ENCODE measurements around the gene KRT80.
A peak's percentile ranks its signal among the peaks of the same experiment; 100 is the strongest.

KRT80 gene

GRCh38 chr12:52151153-52151836, 40.5 kb downstream of the KRT80 start:
- no peak overlapping the region for H3K9ac ChIP-seq (ENCODE audit: low read depth, low read length)
- no peak overlapping the region for H3K4me3 ChIP-seq (ENCODE audit: low read length)
- no peaks in the 10 kb centered on the region for H3K9me3 ChIP-seq (ENCODE audit: insufficient read depth, low read depth, low read length)
- peaks cover 7% of the 10 kb centered on the region; the same call in 1 of the 2 replicates for H3K27me3 ChIP-seq (ENCODE audit: insufficient read depth, low read length)
- no peaks in the 10 kb centered on the region for H3K36me3 ChIP-seq (ENCODE audit: insufficient read depth, low read depth, low read length)
- H3K27ac ChIP-seq (ENCODE audit: low read length), result no peak overlapping the region
- peaks cover 15% of the 10 kb centered on the region for H3K4me1 ChIP-seq (ENCODE audit: insufficient read depth, low read length)

- Histone ChIP-seq H3K9me3 (ENCODE audit: insufficient read depth, low read depth, low read length) (no peaks in the 10 kb centered on the region), H3K4me3 (ENCODE audit: low read length) (no peak overlapping the region), H3K36me3 (ENCODE audit: insufficient read depth, low read depth, low read length) (no peaks in the 10 kb centered on the region), H3K9ac (ENCODE audit: low read depth, low read length) (no peak overlapping the region), H3K27me3 (ENCODE audit: insufficient read depth, low read length) (peaks cover 7% of the 10 kb centered on the region; the same call in 1 of the 2 replicates), H3K4me1 (ENCODE audit: insufficient read depth, low read length) (peaks cover 19% of the 10 kb centered on the region; the same call in 1 of the 2 replicates), H3K27ac (ENCODE audit: low read length) (no peak overlapping the region)
Observed at GRCh38 chr12:52149651-52150241, 42.1 kb downstream of the KRT80 start.

GRCh38 chr12:52149182-52149641, 42.6 kb downstream of the KRT80 start:
- Histone ChIP-seq H3K27me3 (ENCODE audit: insufficient read depth, low read length) (peaks cover 7% of the 10 kb centered on the region; the same call in 1 of the 2 replicates), H3K36me3 (ENCODE audit: insufficient read depth, low read depth, low read length) (no peaks in the 10 kb centered on the region), H3K9ac (ENCODE audit: low read depth, low read length) (peak overlapping the region; percentile 75; the same call in 1 of the 2 replicates), H3K27ac (ENCODE audit: low read length) (peak overlapping the region; percentile 78), H3K4me1 (ENCODE audit: insufficient read depth, low read length) (peaks cover 19% of the 10 kb centered on the region; the same call in 1 of the 2 replicates), H3K9me3 (ENCODE audit: insufficient read depth, low read depth, low read length) (no peaks in the 10 kb centered on the region), H3K4me3 (ENCODE audit: low read length) (no peak overlapping the region)

- Histone ChIP-seq H3K36me3 (ENCODE audit: insufficient read depth, low read depth, low read length) (no peaks in the 10 kb centered on the region), H3K27me3 (ENCODE audit: insufficient read depth, low read length) (peaks cover 7% of the 10 kb centered on the region; the same call in 1 of the 2 replicates), H3K27ac (ENCODE audit: low read length) (peak overlapping the region; percentile 78), H3K4me1 (ENCODE audit: insufficient read depth, low read length) (peaks cover 19% of the 10 kb centered on the region; the same call in 1 of the 2 replicates), H3K4me3 (ENCODE audit: low read length) (no peak overlapping the region), H3K9me3 (ENCODE audit: insufficient read depth, low read depth, low read length) (no peaks in the 10 kb centered on the region), H3K9ac (ENCODE audit: low read depth, low read length) (peak overlapping the region; percentile 75; the same call in 1 of the 2 replicates)
Observed at GRCh38 chr12:52148464-52149181, 43.2 kb downstream of the KRT80 start.

- peaks cover 19% of the 10 kb centered on the region; the same call in 1 of the 2 replicates for H3K4me1 ChIP-seq (ENCODE audit: insufficient read depth, low read length)
- no peak overlapping the region for H3K4me3 ChIP-seq (ENCODE audit: low read length)
- H3K9me3 ChIP-seq (ENCODE audit: insufficient read depth, low read depth, low read length), result no peaks in the 10 kb centered on the region
- H3K27ac ChIP-seq (ENCODE audit: low read length), result peak overlapping the region; percentile 78
- H3K27me3 ChIP-seq (ENCODE audit: insufficient read depth, low read length), result peaks cover 6% of the 10 kb centered on the region; the same call in 1 of the 2 replicates
- H3K9ac ChIP-seq (ENCODE audit: low read depth, low read length), result peak overlapping the region; percentile 75; the same call in 1 of the 2 replicates
- no peaks in the 10 kb centered on the region for H3K36me3 ChIP-seq (ENCODE audit: insufficient read depth, low read depth, low read length)
Observed at GRCh38 chr12:52147964-52148463, 43.8 kb downstream of the KRT80 start.

- Histone ChIP-seq H3K9me3 (ENCODE audit: insufficient read depth, low read depth, low read length) (no peaks in the 10 kb centered on the region), H3K9ac (ENCODE audit: low read depth, low read length) (peak overlapping the region; percentile 75; the same call in 1 of the 2 replicates), H3K36me3 (ENCODE audit: insufficient read depth, low read depth, low read length) (no peaks in the 10 kb centered on the region), H3K4me1 (ENCODE audit: insufficient read depth, low read length) (peaks cover 19% of the 10 kb centered on the region; the same call in 1 of the 2 replicates), H3K27me3 (ENCODE audit: insufficient read depth, low read length) (peaks cover under 1% of the 10 kb centered on the region; the same call in 1 of the 2 replicates), H3K27ac (ENCODE audit: low read length) (no peak overlapping the region), H3K4me3 (ENCODE audit: low read length) (no peak overlapping the region)
Observed at GRCh38 chr12:52147367-52147963, 44.3 kb downstream of the KRT80 start.

- H3K4me1 ChIP-seq (ENCODE audit: insufficient read depth, low read length), result peaks cover 19% of the 10 kb centered on the region; the same call in 1 of the 2 replicates
- no peaks in the 10 kb centered on the region for H3K9me3 ChIP-seq (ENCODE audit: insufficient read depth, low read depth, low read length)
- no peak overlapping the region for H3K9ac ChIP-seq (ENCODE audit: low read depth, low read length)
- no peak overlapping the region for H3K27ac ChIP-seq (ENCODE audit: low read length)
- no peaks in the 10 kb centered on the region for H3K36me3 ChIP-seq (ENCODE audit: insufficient read depth, low read depth, low read length)
- H3K4me3 ChIP-seq (ENCODE audit: low read length), result no peak overlapping the region
- H3K27me3 ChIP-seq (ENCODE audit: insufficient read depth, low read length), result no peaks in the 10 kb centered on the region
Observed at GRCh38 chr12:52146822-52147366, 44.9 kb downstream of the KRT80 start.

GRCh38 chr12:52146089-52146821, 45.6 kb downstream of the KRT80 start:
- peak overlapping the region; percentile 49 for H3K27ac ChIP-seq (ENCODE audit: low read length)

GRCh38 chr12:52145228-52146088, 46.4 kb downstream of the KRT80 start:
- H3K4me1 ChIP-seq (ENCODE audit: insufficient read depth, low read length), result peaks cover 19% of the 10 kb centered on the region; the same call in 1 of the 2 replicates
- H3K27ac ChIP-seq (ENCODE audit: low read length), result peak overlapping the region; percentile 49
- peak overlapping the region; percentile 32; the same call in 1 of the 2 replicates for H3K9ac ChIP-seq (ENCODE audit: low read depth, low read length)

More at GRCh38 chr12:52146089-52146821, 45.6 kb downstream of the KRT80 start:
- no peak overlapping the region for H3K9ac ChIP-seq (ENCODE audit: low read depth, low read length)
- no peak overlapping the region for H3K4me3 ChIP-seq (ENCODE audit: low read length)
- peaks cover 19% of the 10 kb centered on the region; the same call in 1 of the 2 replicates for H3K4me1 ChIP-seq (ENCODE audit: insufficient read depth, low read length)
- H3K9me3 ChIP-seq (ENCODE audit: insufficient read depth, low read depth, low read length), result no peaks in the 10 kb centered on the region
- no peaks in the 10 kb centered on the region for H3K36me3 ChIP-seq (ENCODE audit: insufficient read depth, low read depth, low read length)
- no peaks in the 10 kb centered on the region for H3K27me3 ChIP-seq (ENCODE audit: insufficient read depth, low read length)

More at GRCh38 chr12:52145228-52146088, 46.4 kb downstream of the KRT80 start:
- Histone ChIP-seq H3K9me3 (ENCODE audit: insufficient read depth, low read depth, low read length) (no peaks in the 10 kb centered on the region), H3K36me3 (ENCODE audit: insufficient read depth, low read depth, low read length) (no peaks in the 10 kb centered on the region), H3K27me3 (ENCODE audit: insufficient read depth, low read length) (no peaks in the 10 kb centered on the region), H3K4me3 (ENCODE audit: low read length) (no peak overlapping the region)
